ENCODE data around the gene ISG20L2.

Gene ISG20L2

GRCh38 chr1:156681196-156681960 lies 47.2 kb downstream of the ISG20L2 start:
- Histone ChIP-seq H3K9me3 (ENCODE audit: insufficient read depth, low read length) (no peaks in the 10 kb centered on the region), H3K9ac (ENCODE audit: insufficient read length, low read depth) (no peak overlapping the region), H3K4me3 (ENCODE audit: insufficient read length, low read depth) (no peak overlapping the region), H3K36me3 (ENCODE audit: insufficient read depth, insufficient read length, low read length) (peaks cover 1% of the 10 kb centered on the region), H3K27me3 (ENCODE audit: insufficient read depth, insufficient read length) (no peaks in the 10 kb centered on the region), H3K4me1 (ENCODE audit: insufficient read depth, insufficient read length) (peaks cover 6% of the 10 kb centered on the region)
- TF ChIP-seq ZNF274 (IDR thresholded peaks at IDR 0.05; ENCODE audit: low read depth, low read length) (no peak), YY1 (IDR thresholded peaks at IDR 0.05; ENCODE audit: insufficient read depth, insufficient read length) (no peak), SUZ12 (IDR thresholded peaks at IDR 0.05; ENCODE audit: extremely low read depth, insufficient read depth, insufficient read length) (no peak)
- DNase-seq (ENCODE audit: low read depth, low spot score): no peak

DNA sequence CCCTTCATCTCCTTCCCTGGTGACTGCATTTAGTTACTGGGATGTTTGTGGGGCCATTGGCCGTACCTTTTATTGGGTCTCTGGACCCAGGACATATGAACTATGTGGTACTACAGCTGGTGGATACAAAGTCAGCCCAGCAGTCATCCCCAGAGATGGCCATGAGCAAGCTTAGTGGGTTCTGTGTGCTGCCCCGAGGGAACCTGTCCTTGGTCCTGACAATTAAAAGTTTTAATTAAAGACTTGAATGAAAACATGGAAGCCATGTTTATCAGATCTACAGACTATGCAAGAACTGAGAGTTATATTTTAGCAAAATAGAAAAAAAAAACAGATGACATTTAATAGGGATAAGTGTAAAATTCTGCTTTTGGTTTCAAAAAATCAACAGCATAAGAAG lies 48.5 kb downstream of the ISG20L2 start:
- no peaks in the 10 kb centered on the region for H3K9me3 ChIP-seq (ENCODE audit: insufficient read depth, low read length)
- peaks cover 14% of the 10 kb centered on the region for H3K36me3 ChIP-seq (ENCODE audit: insufficient read depth, insufficient read length, low read length)
- no peak overlapping the region for H3K9ac ChIP-seq (ENCODE audit: insufficient read length, low read depth)
- no peak for DNase-seq (ENCODE audit: low read depth, low spot score)
- no peak for TF ChIP-seq SUZ12 (IDR thresholded peaks at IDR 0.05; ENCODE audit: extremely low read depth, insufficient read depth, insufficient read length)
- no peak for TF ChIP-seq YY1 (IDR thresholded peaks at IDR 0.05; ENCODE audit: insufficient read depth, insufficient read length)
- no peak for TF ChIP-seq ZNF274 (IDR thresholded peaks at IDR 0.05; ENCODE audit: low read depth, low read length)
- H3K27me3 ChIP-seq (ENCODE audit: insufficient read depth, insufficient read length): no peaks in the 10 kb centered on the region
- peaks cover 7% of the 10 kb centered on the region for H3K4me1 ChIP-seq (ENCODE audit: insufficient read depth, insufficient read length)
- H3K4me3 ChIP-seq (ENCODE audit: insufficient read length, low read depth): no peak overlapping the region

DNA sequence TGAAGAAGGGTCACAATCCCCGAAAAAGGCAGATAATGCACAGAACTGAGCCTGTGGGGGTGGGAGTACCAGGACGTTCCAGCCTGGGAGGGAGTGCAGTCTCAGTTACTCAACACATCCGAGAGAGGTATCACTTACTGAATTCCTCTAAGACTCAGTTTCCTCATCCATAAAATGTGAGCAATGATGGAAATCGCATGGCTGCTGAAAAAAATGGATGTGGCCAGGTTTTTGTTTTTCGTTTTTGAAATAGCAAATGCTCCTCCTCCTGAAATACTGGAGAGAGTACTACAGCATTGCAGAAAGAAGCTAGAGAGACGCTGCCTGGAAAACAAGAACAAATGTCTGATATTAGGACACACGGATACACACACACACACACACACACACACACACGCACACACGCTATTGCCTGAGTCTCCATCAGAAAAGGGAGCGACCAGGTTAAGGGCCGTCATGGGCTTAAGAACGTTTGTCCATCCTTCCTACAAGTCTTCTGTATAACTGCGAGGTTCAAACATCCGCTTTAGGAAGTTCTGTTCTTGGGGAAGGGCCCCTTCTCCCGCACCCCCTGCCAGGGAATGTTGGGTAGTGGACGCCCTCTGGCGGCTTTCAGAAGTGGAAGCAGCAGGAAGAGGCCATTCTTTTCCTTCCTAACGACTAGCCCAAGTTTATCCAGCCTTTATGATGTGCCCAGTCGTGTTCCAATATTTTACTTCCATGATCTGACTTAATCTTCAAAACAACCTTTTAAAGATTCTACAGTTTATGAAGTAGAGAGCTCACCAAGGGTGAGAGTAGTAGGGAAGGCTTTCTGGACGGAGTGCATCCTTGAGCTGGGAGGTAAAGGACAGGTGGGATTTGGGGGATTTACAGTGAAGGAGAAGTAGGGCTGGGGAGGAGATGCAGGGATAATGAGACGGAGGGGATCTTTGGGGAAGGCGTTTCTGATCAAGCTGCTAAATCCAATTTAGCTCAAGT lies 50.7 kb downstream of the ISG20L2 start:
- H3K4me1 ChIP-seq (ENCODE audit: insufficient read depth, insufficient read length): peaks cover 24% of the 10 kb centered on the region
- H3K36me3 ChIP-seq (ENCODE audit: insufficient read depth, insufficient read length, low read length): peaks cover 34% of the 10 kb centered on the region
- peak overlapping the region; percentile 14 for H3K9ac ChIP-seq (ENCODE audit: insufficient read length, low read depth)
- DNase-seq (ENCODE audit: low read depth, low spot score): no peak
- no peaks in the 10 kb centered on the region for H3K27me3 ChIP-seq (ENCODE audit: insufficient read depth, insufficient read length)
- H3K4me3 ChIP-seq (ENCODE audit: insufficient read length, low read depth): peak overlapping the region; percentile 94
- H3K9me3 ChIP-seq (ENCODE audit: insufficient read depth, low read length): 0 out of 2 replicates have a peak, but pooled peaks cover under 1% of the 10 kb centered on the region
- no peak for TF ChIP-seq SUZ12 (IDR thresholded peaks at IDR 0.05; ENCODE audit: extremely low read depth, insufficient read depth, insufficient read length)
- TF ChIP-seq YY1 (IDR thresholded peaks at IDR 0.05; ENCODE audit: insufficient read depth, insufficient read length): no peak
- no peak for TF ChIP-seq ZNF274 (IDR thresholded peaks at IDR 0.05; ENCODE audit: low read depth, low read length)

GRCh38 chr1:156676820-156677615 lies 51.5 kb downstream of the ISG20L2 start, which contains the start of gene NES:
NES (minus strand) TSS chr1:156677407; CDS start chr1:156677264, 143 bp downstream.
- H3K36me3 ChIP-seq (ENCODE audit: insufficient read depth, insufficient read length, low read length): peaks cover 43% of the 10 kb centered on the region
- TF ChIP-seq SUZ12 (IDR thresholded peaks at IDR 0.05; ENCODE audit: extremely low read depth, insufficient read depth, insufficient read length): no peak
- H3K27me3 ChIP-seq (ENCODE audit: insufficient read depth, insufficient read length): no peaks in the 10 kb centered on the region
- H3K4me3 ChIP-seq (ENCODE audit: insufficient read length, low read depth): peak within 1 kb of the TSS; percentile 94
- H3K9me3 ChIP-seq (ENCODE audit: insufficient read depth, low read length): peaks cover 9% of the 10 kb centered on the region; the same call in 1 of the 2 replicates
- DNase-seq (ENCODE audit: low read depth, low spot score): no peak
- peak within 1 kb of the TSS; percentile 98 for H3K9ac ChIP-seq (ENCODE audit: insufficient read length, low read depth)
- H3K4me1 ChIP-seq (ENCODE audit: insufficient read depth, insufficient read length): peaks cover 27% of the 10 kb centered on the region

DNA sequence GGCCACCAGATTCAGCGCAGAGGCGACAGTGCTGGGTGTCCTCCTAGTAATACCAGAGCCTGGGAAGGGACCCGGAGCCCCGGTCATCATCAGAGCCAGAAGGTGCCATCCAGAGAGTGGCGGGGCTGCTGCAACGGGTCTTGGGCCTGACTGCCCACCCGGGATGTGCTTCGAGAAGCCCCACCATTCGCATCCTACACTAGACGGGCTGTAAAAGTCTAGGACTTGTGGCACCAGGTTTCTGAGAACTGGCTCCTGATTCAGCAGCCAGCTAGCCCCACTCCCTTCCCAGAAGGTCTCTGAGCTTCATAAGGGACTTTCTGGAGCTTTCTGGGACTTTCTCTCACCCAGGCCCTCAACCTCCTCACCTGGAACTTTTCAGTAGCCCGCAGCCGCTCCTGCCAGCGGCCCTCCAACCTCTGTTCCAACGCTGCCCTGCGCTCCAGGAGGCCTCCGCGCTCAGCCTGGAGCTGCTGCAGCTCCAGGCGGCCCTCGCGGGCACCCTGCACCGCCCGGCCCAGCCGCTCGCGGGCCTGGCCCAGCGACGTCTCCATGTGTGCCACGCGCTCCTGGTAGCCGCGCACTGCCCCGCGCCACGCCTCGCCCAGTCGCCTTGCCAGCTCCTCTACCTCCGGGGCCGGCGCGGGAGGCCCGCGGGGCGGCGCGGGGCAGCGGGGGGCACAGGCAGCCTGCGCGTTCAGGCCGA lies 52.3 kb downstream of the ISG20L2 start:
- peak overlapping the region; percentile 98 for H3K9ac ChIP-seq (ENCODE audit: insufficient read length, low read depth)
- peaks cover 30% of the 10 kb centered on the region for H3K4me1 ChIP-seq (ENCODE audit: insufficient read depth, insufficient read length)
- H3K9me3 ChIP-seq (ENCODE audit: insufficient read depth, low read length): peaks cover 10% of the 10 kb centered on the region; the same call in 1 of the 2 replicates
- no peak for TF ChIP-seq SUZ12 (IDR thresholded peaks at IDR 0.05; ENCODE audit: extremely low read depth, insufficient read depth, insufficient read length)
- no peak for TF ChIP-seq YY1 (IDR thresholded peaks at IDR 0.05; ENCODE audit: insufficient read depth, insufficient read length)
- TF ChIP-seq ZNF274 (IDR thresholded peaks at IDR 0.05; ENCODE audit: low read depth, low read length): no peak
- H3K27me3 ChIP-seq (ENCODE audit: insufficient read depth, insufficient read length): no peaks in the 10 kb centered on the region
- H3K4me3 ChIP-seq (ENCODE audit: insufficient read length, low read depth): peak overlapping the region; percentile 94
- peaks cover 50% of the 10 kb centered on the region for H3K36me3 ChIP-seq (ENCODE audit: insufficient read depth, insufficient read length, low read length)
- no peak for DNase-seq (ENCODE audit: low read depth, low spot score)
